ENCODE results near the gene UCKL1. TPM values are rescaled to one million over a fixed set of nuclear protein-coding genes. Genes with fewer than 3 reads are reported as not detected.

UCKL1 gene
- total RNA-seq, 4 donors from 2014 or later: 24.4 to 47.7 (median 27.1) TPM

- no peak for TF ChIP-seq CTCF (IDR thresholded peaks at IDR 0.05; ENCODE audit: low read depth)
Measured at GRCh38 chr20:63969838-63970713, 13.9 kb upstream of the UCKL1 start, which contains the start of gene ZNF512B. Gene ZNF512B (minus strand): TSS chr20:63969930. CDS start chr20:63967950, 1,980 bp downstream.

GRCh38 chr20:63968928-63969760 is 12.9 kb upstream of the UCKL1 start:
- no peak for TF ChIP-seq CTCF (IDR thresholded peaks at IDR 0.05; ENCODE audit: low read depth)

- TF ChIP-seq CTCF (IDR thresholded peaks at IDR 0.05; ENCODE audit: low read depth): no peak
Measured at GRCh38 chr20:63968136-63968927, 12.1 kb upstream of the UCKL1 start.

- no peak for TF ChIP-seq CTCF (IDR thresholded peaks at IDR 0.05; ENCODE audit: low read depth)
Measured at GRCh38 chr20:63967330-63968135, 11.3 kb upstream of the UCKL1 start.

DNA sequence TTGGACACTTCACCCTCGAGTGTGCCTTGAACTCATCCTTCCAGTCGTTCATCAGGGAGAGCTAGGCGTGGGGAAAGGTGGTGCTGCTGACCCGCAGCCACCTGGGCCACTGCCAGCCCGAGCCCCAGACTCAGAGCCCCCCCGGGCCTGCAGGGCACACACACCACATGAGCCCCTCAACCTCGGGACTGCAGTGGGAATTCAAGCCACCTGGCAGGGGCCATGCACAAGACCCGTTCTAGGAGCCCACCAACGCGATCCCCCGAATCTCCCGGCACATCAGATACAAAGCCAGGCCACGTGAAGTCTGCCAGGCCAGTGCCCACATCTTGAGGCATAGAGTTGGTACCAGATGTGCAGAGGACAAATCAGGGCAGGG is 10.7 kb upstream of the UCKL1 start:
- TF ChIP-seq CTCF (IDR thresholded peaks at IDR 0.05; ENCODE audit: low read depth): no peak

- no peak for TF ChIP-seq CTCF (IDR thresholded peaks at IDR 0.05; ENCODE audit: low read depth)
Measured at GRCh38 chr20:63966172-63966943, 10.1 kb upstream of the UCKL1 start.

Measured in subcutaneous adipose tissue (tissue), 4 donors.